Body of pancreas (tissue), 4 donors: Measurements from ENCODE around the gene CCDC33. TPM values are rescaled to one million over a fixed set of nuclear protein-coding genes. Genes with fewer than 3 reads are reported as not detected.

Experiments
- ATAC-seq: fragments of 150-250 bp; one replicate; pipeline ENCODE4 v1.9.1; 2016
- DNase-seq, 4 donors: peaks; one replicate each; pipeline ENCODE4 v3.0.0-alpha.2; 2019
- H3K27ac ChIP-seq, 4 donors: fragments of 200-600 bp; sonication (generic); 1 replicate in 3 of 4; 2 replicates in 1 of 4; pipeline versions ENCODE4 v1.5.1 to v1.6.1; 2016 to 2019; ENCODE audit warnings: mild to moderate bottlenecking in 1 of 4, mixed read lengths in 1 of 4, moderate library complexity in 1 of 4
- H3K27me3 ChIP-seq, 2 donors: fragments of 200-600 bp; sonication (generic); one replicate each; pipeline ENCODE4 v1.6.0; 2016; ENCODE audit warnings: mild to moderate bottlenecking in 1 of 2
- H3K36me3 ChIP-seq, 2 donors: fragments of 200-600 bp; sonication (generic); replicated peaks in 1 of 2; 2 replicates each; pipeline ENCODE4 v1.5.1; 2016; ENCODE audit warnings: low read depth in 2 of 2; ENCODE audit not compliant: insufficient read depth in 1 of 2
- H3K4me1 ChIP-seq: fragments of 200-600 bp; sonication (generic); one replicate; pipeline ENCODE4 v1.6.0; 2016
- H3K4me3 ChIP-seq, 2 donors: fragments of 200-600 bp; sonication (generic); 1 replicate in 1 of 2; 2 replicates in 1 of 2; pipeline ENCODE4 v1.5.1; 2016 to 2019
- H3K9me3 ChIP-seq, 3 donors: fragments of 200-600 bp; sonication (generic); 1 replicate in 2 of 3; 2 replicates in 1 of 3; pipeline ENCODE4 v1.5.1; 2016
- CTCF ChIP-seq, 7 experiments: fragments of 450-650 bp in 4 of 7; fragments of 200-600 bp in 3 of 7; sonication (generic) in 3 of 7; IDR thresholded peaks; one replicate each; pipeline ENCODE4 v1.5.1; 2016 to 2019; ENCODE audit warnings: antibody characterized with exemption in 7 of 7
- POLR2A ChIP-seq, 3 donors: fragments of 450-650 bp; IDR thresholded peaks; one replicate each; pipeline ENCODE4 v1.6.1; 2016; ENCODE audit warnings: antibody characterized with exemption in 3 of 3, mild to moderate bottlenecking in 2 of 3
- WGBS, 2 donors: methylation state at CpG; one replicate each; pipeline ENCODE4 v1.1.5; 2017; 5-methylcytosine and 5-hydroxymethylcytosine counted together
- intact Hi-C: fragments of 100-400 bp; cut with DNase I; formaldehyde crosslinking; loops from one replicate; pipeline ENCODE4 v1.15.1; 2023
- total RNA-seq, 2 donors: library from RNA; depleted of rRNA; stranded (reverse); fragments of >200 nt; gene quantifications; one replicate each; pipeline ENCODE4 v1.1.0, GENCODE V29; 2016

CCDC33 gene
- total RNA-seq, 2 donors from 2014 or later, result not detected

DNA sequence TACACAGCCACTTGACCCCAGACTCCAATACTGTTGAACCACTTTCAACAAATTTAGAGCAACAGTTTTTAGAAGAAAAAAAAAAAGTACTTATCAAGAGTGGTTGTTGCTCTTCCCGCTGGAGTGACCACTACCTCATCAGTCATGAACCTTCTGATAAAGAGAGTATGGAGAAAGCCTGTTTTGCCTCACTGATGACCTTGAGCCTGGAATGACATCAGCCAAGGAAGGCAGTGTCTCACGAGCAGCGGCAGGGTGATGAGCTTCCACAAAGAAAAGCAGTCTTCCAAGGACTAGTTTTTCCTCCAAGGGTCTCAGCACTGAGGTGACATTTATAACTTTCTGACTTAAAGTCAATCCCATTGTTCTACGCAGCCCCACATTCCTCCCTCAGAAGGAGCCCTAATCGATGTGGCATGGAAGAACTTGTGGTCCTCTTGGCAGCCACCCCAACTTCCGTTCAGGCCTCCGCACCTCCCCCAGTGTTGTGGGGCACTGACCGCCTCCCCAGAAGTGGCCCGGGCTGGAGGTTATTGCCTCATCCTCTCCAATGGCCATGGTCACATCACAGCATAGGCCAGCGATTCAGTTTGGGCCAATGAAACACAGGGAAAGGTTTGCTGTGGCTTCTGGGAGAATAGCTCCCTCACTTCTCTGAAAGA is 133.1 kb downstream of the CCDC33 start:
- no peaks in the 10 kb centered on the region for H3K9me3 ChIP-seq
- ATAC-seq (no peak), DNase-seq (no peak)
- 34 to 48% methylated on average over 10 of the region's 10 CpGs for WGBS, 2 donors
- no peak overlapping the region for H3K27ac ChIP-seq
- intact Hi-C loops, result no loop called here
- TF ChIP-seq POLR2A (IDR thresholded peaks at IDR 0.05) (no peak), CTCF (IDR thresholded peaks at IDR 0.05) (no peak)
- peaks cover 0 to 5% of the 10 kb centered on the region in 2 donors for H3K27me3 ChIP-seq
- H3K4me1 ChIP-seq, result peaks cover 18% of the 10 kb centered on the region
- H3K36me3 ChIP-seq, result no peaks in the 10 kb centered on the region
- no peak overlapping the region for H3K4me3 ChIP-seq

- H3K4me1 ChIP-seq, result peaks cover 22% of the 10 kb centered on the region
- no peak for ATAC-seq
- H3K27ac ChIP-seq, result no peak overlapping the region
- no peak overlapping the region for H3K4me3 ChIP-seq
- no peaks in the 10 kb centered on the region for H3K36me3 ChIP-seq
- 69 to 77% methylated on average over 2 of the region's 2 CpGs for WGBS, 2 donors
- peaks cover 0 to 5% of the 10 kb centered on the region in 2 donors for H3K27me3 ChIP-seq
- DNase-seq, result no peak
- H3K9me3 ChIP-seq, result no peaks in the 10 kb centered on the region
- intact Hi-C loops, result loop anchor here (10.0 kb wide), 1 partner anchor 255 kb away; no protein-coding TSS in a partner anchor
- TF ChIP-seq CTCF (IDR thresholded peaks at IDR 0.05), result no peak
- no peak for TF ChIP-seq POLR2A (IDR thresholded peaks at IDR 0.05)
Measured at GRCh38 chr15:74369756-74370155, 133.6 kb downstream of the CCDC33 start.

GRCh38 chr15:74370471-74370870 is 134.3 kb downstream of the CCDC33 start:
- 64 to 72% methylated on average over 5 of the region's 5 CpGs for WGBS, 2 donors
- no peak for ATAC-seq
- H3K36me3 ChIP-seq, result no peaks in the 10 kb centered on the region
- intact Hi-C loops, result loop anchor here (10.0 kb wide), 1 partner anchor 254 kb away; no protein-coding TSS in a partner anchor
- no peak overlapping the region for H3K27ac ChIP-seq
- DNase-seq, result no peak
- H3K27me3 ChIP-seq, result peaks cover 0 to 5% of the 10 kb centered on the region in 2 donors
- H3K4me1 ChIP-seq, result peaks cover 26% of the 10 kb centered on the region
- no peak overlapping the region for H3K4me3 ChIP-seq
- TF ChIP-seq CTCF (IDR thresholded peaks at IDR 0.05) (no peak), POLR2A (IDR thresholded peaks at IDR 0.05) (no peak)
- no peaks in the 10 kb centered on the region for H3K9me3 ChIP-seq

DNA sequence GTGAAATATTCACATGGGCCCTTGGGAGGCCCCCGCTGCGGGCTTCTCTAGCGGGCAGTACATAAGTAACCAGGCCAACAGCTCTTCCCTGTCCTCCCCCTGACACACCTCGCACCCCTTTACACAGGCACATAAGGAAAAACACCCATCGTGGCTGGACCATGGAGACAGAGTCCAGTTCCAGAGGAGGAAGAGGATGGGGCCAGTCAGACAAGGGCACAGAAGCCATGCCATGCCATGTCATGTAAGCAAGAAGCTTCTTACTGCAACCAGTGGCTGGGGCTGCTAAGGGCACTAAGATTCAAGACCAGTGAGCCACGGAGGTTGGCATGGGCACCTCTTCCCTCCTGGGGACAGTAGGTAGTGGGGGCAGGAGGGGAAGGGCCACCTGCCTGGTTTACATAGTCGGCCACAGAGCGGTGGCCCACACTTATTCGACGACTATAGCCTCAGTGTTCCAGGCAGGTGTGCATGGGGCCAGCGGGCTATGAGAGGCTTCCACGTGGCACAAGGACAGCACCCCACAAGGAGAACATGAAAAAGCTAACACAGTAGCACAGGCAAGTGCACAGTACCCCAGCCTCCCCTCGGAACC is 137.0 kb downstream of the CCDC33 start:
- 28 to 37% methylated on average over 11 to 13 of the region's 13 CpGs for WGBS, 2 donors

DNA sequence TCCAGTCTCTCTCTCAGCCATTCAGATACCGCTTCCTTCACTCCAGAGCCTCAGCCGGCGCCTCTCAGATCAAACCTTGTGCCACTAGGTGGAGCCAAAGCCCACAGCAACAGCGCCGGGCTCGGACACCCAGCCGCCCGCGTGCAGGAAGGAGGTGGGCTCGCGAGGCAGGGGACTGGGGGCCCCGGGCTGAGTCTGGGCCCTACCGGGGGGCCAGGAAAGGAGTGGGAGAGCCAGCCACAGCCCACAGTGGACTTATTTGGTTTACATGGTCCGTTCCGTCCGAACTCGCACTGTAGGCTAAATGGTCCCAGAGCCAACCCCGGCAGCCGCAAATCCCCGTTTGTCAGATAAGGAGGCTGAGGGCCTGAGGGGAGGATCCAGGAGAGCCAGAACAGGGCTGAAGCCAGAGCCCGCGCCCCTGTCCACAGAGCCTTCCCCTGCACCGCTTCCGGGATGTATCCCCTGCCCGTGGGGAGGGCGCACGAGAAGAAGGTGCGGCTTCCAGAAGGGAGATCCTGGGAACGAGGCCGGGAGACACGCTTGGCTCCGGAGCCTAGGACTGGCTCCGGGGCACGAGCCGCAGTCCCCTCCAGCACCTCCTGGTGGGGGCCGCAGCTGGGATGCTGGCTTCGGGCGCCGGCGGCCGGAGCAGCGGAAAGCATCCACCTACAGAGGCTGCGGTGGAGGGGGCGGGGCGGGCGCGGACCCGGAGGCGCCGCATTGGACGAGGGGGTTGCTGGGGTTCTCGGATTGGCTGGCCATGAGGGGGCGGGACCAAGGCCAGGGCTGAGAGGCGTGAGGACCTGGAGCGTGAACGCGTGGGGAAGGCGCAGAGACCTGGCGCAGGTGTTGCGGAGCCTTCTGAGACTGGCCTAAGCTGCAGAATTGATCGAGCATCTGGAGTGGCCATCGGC is 137.9 kb downstream of the CCDC33 start:
- intact Hi-C loops, result loop anchor here (10.0 kb wide), 1 partner anchor 251 kb away; no protein-coding TSS in a partner anchor

More for the DNA sequence above, 137.0 kb downstream of the CCDC33 start:
- Histone ChIP-seq H3K4me1 (peaks cover 20% of the 10 kb centered on the region), H3K4me3 (no peak overlapping the region), H3K9me3 (no peaks in the 10 kb centered on the region), H3K27me3 (no peaks in the 10 kb centered on the region), H3K27ac (no peak overlapping the region), H3K36me3 (no peaks in the 10 kb centered on the region)
- intact Hi-C loops, result loop anchor here (10.0 kb wide), 1 partner anchor 252 kb away; no protein-coding TSS in a partner anchor
- no peak for DNase-seq
- TF ChIP-seq POLR2A (IDR thresholded peaks at IDR 0.05), result no peak
- no peak for ATAC-seq

More for the DNA sequence above, 137.9 kb downstream of the CCDC33 start:
- H3K4me1 ChIP-seq, result peaks cover 20% of the 10 kb centered on the region
- TF ChIP-seq POLR2A (IDR thresholded peaks at IDR 0.05) (peak in 1 of 3 donors; percentile 17), CTCF (IDR thresholded peaks at IDR 0.05) (peak; percentile 83 to 91 (median 87))
- 0 to 1% methylated on average over 12 to 62 of the region's 62 CpGs for WGBS, 2 donors
- peak overlapping the region; percentile 13 to 54 for H3K4me3 ChIP-seq
- H3K36me3 ChIP-seq, result no peaks in the 10 kb centered on the region
- ATAC-seq, result peak; percentile 98
- H3K27ac ChIP-seq, result peak overlapping the region in 2 of 4 donors; percentile 29 to 34
- DNase-seq, result peak; percentile 94 to 96 (median 94)
- H3K9me3 ChIP-seq, result no peaks in the 10 kb centered on the region
- no peaks in the 10 kb centered on the region for H3K27me3 ChIP-seq
